ENCODE results near the gene MAP2K7.
"Not testable (repeated sequence)": the region's sequence is repeated elsewhere in the genome, so short reads cannot be mapped to it uniquely, and the experiment has no call there.

The MAP2K7 gene

GRCh38 chr19:7925171-7925851, 21.6 kb downstream of the MAP2K7 start:
- no peak for DNase-seq (ENCODE audit: low read depth)
- peak overlapping the region; percentile 48 for H3K4me3 ChIP-seq (ENCODE audit: low read depth, low read length)

DNA sequence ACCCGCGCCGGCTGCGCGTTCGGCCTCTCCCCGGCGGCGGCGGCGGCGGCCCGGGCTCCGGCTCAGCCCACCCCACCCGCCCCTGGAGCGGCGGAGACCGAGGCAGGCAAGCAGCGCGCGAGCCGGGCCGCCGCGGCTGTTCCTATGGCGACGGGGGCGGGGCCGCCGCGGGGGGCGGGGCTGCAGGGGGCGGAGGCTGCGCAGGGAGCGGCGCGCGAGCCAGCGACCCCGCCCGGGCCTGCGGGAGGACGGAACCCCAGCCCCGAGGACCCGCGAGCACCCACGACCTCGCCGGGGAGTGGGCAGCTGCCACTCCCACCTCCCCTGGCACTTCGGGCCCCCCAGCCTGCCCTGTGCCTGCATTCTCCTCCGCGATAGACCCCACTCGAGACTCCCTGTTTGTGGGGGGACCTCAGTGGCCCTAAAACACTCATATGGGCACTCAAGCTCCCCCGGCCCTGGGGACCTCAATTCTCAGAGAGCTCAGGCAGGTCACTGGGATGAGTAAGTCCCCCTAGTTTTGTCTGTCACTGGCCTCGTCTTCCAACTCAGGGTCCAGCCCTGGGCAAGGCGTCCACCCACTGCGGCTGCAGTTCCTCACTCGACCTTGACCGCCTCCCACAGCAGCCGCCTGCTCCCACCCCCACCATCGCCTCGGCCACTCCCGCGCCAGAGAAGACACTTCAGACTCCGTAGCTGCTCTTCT, 22.5 kb downstream of the MAP2K7 start, which contains the start of gene CTXN1:
TSS of gene CTXN1 (minus strand) at position 115 of the 706 bp plus-strand sequence. CDS start 597 bp downstream, outside the sequence.
- DNase-seq (ENCODE audit: low read depth): no peak
- H3K4me3 ChIP-seq (ENCODE audit: low read depth, low read length): peak within 1 kb of the TSS; percentile 55

- no peak for DNase-seq (ENCODE audit: low read depth)
- no peak overlapping the region for H3K4me3 ChIP-seq (ENCODE audit: low read depth, low read length)
Observed at GRCh38 chr19:7926727-7927604, 23.3 kb downstream of the MAP2K7 start.

DNA sequence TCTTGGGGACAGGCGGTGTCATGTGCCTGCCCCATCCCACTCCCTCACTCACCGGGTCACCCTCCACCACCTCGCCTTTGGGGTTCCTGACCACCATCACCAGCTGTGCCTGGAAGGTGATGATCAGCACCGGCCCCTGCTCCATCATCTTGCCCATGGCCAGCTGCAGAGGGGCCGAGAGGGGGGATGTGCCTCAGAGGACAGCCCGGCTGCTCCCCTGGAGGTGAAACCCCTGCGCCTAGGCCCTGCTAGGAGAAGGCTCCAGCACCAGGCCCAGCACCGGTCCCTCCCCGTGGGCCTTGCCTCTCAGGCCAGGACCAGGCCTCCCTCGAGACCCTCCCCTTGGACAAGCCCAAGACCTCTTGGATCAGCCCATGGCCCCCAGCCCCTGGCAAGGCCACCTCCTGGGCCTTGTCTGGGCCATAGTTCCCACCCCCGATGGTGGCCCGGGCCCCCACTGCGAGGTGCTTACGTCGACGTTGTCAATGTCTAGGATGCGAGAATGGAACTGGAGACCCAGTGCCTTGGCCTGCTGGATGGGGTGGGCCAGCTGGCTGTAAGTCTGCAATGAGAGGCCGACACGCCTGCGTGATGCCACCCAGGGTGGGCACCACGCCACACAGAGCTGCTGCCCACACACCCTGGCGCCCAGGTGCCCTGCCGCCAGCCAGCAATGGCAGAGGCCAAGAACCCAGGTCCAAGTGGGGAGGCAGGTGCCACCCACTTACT, 24.1 kb downstream of the MAP2K7 start:
- DNase-seq (ENCODE audit: low read depth): no peak
- no peak overlapping the region for H3K4me3 ChIP-seq (ENCODE audit: low read depth, low read length)

DNA sequence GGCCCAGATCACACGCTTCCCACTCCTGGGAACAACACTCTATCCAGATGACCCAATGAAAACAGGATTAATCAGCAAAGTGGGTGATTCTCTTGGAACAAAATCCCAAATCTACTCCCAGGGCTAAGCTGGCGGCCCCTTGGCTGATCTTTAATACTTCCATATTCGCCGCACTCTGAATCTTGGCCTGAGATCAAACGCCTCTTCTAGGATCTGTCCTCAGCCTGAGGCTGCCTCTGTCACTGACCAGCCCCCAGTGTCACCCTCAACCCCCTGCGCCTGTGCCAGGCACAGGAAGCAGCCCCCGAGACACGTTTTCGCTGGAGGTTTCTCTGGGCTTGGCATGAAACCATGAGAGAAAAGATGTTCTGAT, 24.6 kb downstream of the MAP2K7 start:
- DNase-seq (ENCODE audit: low read depth): no peak
- H3K4me3 ChIP-seq (ENCODE audit: low read depth, low read length): no peak overlapping the region

DNA sequence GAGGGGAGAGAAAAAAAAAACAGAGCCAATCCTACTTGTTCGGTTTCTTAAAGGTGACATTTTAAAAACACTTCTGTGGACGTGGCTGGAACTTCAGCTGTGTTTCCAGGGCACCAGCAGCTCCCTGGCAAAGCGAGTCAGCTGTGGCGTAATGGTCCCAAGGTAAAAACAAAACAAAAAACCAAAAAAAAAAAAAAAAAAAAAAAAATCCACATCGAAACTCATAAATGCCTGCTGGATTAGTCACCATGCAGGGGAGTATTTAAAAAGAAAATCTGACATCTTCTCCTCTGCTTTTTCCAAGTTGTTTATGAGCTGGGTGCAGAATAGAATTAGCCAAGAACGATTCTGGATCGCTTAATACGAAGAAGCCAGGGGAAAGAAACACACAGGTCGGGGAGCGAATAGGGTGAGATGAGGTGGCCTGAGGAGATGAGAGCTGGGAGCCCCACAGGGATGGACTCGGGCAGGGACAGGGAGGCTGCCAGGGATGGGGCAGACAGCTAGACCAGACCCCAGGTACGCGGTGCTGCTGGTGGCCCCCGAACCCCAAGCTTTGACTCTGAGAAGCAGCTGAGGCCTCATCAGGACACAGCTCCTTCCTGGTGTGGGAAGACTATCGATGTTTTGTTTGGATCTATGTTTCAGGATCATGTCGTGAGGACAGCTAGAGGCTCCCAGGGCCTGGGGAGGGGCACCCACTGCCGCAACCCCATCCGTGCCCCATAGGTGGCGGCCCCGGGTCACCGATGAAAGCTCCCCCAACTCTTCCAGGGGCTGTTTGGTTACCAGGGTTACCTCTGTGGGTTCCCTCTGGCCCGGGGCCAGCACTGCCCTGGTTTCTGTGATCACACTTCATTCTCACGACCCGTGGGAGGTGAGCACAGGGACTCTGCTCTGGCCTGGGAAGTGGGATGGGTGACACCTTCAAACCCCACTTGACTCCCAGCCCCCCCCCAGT, 25.3 kb downstream of the MAP2K7 start:
- DNase-seq (ENCODE audit: low read depth): peak; percentile 44
- H3K4me3 ChIP-seq (ENCODE audit: low read depth, low read length): no peak overlapping the region

DNA sequence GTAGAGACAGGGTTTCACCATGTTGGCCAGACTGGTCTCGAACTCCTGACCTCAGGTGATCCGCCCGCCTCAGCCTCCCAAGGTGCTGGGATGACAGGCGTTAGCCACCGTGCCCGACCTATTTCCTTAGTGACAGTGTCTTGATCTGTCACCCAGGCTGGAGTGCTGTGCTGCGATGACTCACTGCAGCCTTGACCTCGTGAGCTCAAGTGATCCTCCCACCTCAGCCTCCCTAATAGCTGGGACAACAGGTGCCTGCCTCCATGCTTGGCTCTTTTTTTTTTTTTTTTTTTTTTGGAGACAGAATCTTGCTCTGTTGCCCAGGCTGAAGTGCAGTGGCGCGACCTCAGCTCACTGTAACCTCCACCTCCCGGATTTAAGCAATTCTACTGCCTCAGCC, 26.4 kb downstream of the MAP2K7 start:
- not testable (repeated sequence) for H3K4me3 ChIP-seq (ENCODE audit: low read depth, low read length); DNase-seq (ENCODE audit: low read depth)

DNA sequence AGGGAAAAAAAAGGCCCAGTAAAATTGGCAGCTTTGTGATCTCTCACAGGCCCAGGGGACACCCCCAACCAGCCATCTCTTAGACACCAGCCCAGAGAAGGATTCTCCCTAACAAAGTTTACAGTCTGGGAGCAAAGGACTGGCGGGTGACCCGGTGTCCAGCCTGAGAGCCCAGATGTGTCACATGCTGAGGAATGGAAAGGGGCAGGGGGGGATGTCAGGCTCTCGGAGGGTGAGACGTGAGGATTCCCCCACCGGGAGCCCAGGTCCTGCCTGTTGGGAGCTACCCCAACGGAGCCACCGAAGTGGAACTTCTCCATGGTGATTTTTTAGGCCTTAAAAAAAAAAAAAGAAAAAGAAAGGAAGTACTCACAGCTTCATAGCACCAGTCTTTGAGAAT, 27.1 kb downstream of the MAP2K7 start:
- H3K4me3 ChIP-seq (ENCODE audit: low read depth, low read length): no peak overlapping the region
- no peak for DNase-seq (ENCODE audit: low read depth)

- no peak overlapping the region for H3K4me3 ChIP-seq (ENCODE audit: low read depth, low read length)
Observed at GRCh38 chr19:7931221-7932061, 27.8 kb downstream of the MAP2K7 start.

GRCh38 chr19:7932276-7932929, 28.7 kb downstream of the MAP2K7 start:
- no peak overlapping the region for H3K4me3 ChIP-seq (ENCODE audit: low read depth, low read length)
- DNase-seq (ENCODE audit: low read depth): no peak

More at GRCh38 chr19:7931221-7932061, 27.8 kb downstream of the MAP2K7 start:
- DNase-seq (ENCODE audit: low read depth): no peak

DNA sequence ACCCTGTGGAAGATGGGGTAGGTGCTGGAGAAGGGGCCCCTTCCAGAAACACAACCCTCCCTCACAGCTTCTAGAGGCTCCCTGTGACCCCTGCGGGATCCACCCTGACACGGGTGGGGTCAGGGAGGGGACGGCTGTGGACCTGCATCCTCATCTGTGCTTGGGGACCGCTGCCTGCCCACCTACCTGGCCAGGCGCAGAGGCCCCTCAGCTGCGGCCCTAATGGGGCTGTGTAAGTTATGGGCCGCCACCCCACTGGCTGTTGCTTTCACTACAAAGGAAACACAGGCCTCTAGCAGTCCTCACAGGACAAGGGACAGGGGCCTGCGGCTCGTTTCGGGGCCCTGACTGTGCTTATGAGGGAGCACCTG, 29.2 kb downstream of the MAP2K7 start:
- no peak overlapping the region for H3K4me3 ChIP-seq (ENCODE audit: low read depth, low read length)
- no peak for DNase-seq (ENCODE audit: low read depth)

DNA sequence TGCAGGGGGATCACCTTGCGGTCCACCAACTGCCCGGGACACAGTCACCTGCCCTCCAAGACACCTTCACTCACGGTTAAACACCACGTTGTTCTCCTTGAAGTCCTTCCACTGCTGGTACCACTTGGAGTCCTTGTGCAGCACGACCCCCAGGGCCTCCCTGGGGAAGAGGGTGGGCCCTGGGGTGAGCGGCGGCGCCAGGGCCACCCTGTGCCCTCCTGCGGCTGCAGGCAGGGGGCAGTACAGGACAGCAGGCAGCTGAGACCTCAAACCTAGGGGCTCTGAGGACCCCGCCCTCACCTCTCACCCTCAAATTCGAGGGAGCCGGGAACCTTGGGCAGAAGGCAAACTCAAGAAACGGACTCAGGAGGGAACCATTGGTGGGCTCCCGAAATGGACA, 29.7 kb downstream of the MAP2K7 start:
- no peak for DNase-seq (ENCODE audit: low read depth)
- H3K4me3 ChIP-seq (ENCODE audit: low read depth, low read length): no peak overlapping the region

DNA sequence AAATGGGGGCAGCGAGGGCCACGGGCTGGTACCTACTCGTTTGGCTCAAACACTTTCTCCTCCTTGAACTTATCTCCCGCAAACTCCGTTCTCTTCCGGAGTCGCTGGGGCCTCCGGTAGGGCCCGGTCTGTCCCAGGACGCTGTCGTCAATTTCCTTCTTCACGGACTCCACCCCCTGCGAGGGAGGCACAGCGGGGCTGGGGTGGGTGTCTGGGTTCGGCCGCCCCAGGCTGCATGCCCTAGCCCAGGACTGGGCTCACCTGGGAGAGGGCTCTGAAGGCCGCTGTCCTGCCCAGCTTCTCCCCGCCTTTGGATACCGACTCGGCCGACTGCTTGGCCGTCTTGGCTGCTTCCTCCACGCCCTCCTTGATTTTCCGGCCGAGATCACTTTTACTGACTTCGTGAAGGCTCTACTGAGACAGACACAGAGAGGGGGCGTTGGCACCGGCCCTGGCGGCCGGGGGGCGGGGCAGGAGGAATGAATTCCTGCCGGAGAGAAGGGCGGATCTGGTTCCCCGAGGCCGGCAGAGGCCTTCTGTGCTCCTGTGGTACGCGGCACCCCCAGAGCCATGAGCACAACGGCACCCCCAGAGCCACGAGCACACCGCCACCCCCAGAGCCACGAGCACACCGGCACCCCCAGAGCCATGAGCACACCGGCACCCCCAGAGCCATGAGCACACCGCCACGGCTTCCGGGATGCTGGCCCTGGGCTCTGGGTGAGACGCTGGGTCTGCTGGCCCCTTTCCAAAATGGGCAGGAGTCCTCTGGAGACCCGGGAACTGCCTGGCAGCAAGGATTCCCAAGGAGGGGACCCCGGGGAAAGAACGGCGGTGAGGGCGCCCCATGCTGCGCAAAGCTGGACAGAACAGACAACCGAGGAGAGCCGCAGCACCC, 30.4 kb downstream of the MAP2K7 start:
- no peak for DNase-seq (ENCODE audit: low read depth)
- H3K4me3 ChIP-seq (ENCODE audit: low read depth, low read length): no peak overlapping the region

DNA sequence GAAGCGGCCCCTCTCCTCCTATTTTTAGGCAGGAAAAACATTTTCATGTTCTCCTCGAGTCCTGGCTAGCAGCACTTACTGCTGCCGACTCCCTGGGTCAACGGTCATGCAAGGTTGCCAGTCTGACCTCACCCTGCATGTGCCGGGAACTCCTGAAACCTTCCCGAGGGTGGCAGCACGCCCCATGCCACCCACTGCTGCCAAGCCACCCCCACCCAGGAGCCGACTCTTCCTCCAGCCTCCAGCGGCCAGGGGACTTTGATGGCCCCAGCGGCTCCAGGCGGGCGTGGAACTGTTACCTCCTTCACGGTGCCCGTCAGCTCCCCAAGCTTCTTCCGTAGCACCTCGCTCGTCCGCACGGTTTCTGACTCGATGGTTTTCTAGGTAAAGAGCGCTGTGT, 31.1 kb downstream of the MAP2K7 start:
- H3K4me3 ChIP-seq (ENCODE audit: low read depth, low read length): no peak overlapping the region
- no peak for DNase-seq (ENCODE audit: low read depth)

- no peak for DNase-seq (ENCODE audit: low read depth)
- no peak overlapping the region for H3K4me3 ChIP-seq (ENCODE audit: low read depth, low read length)
Observed at GRCh38 chr19:7940841-7941240, 37.2 kb downstream of the MAP2K7 start.

DNA sequence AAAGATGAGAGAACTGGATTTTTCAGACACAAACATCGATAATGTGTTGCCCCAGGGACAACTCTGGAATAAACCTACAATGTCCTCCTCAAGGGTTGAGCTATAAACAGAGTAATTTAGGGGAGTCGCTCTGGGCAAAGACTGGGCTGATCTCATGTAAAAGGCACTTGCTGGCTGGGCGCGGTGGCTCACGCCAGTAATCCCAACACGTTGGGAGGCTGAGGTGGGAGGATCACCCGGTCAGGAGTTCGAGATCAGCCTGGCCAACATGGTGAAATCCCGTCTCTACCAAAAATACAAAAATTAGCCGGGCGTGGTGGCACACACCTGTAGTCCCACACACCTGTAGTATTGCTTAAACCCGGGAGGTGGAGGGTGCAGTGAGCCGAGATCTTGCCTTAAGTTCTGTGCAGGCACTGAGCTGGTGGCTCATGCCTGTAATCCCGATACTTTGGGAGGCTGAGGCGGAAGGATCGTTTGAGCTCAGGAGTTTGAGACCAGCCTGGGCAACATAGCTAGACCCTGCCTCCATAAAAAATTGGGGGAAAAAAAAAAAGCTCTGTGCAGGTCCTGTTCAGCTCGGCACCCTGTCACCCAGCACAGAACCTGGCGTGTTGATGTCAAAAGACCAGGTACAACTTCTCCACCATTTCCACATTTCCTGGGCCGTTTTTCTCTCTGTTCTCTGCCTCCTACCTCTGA, 38.4 kb downstream of the MAP2K7 start:
- H3K4me3 ChIP-seq (ENCODE audit: low read depth, low read length): peak overlapping the region; percentile 97
- no peak for DNase-seq (ENCODE audit: low read depth)

Measured in skeletal muscle cell (primary cell).